Putamen (tissue), 1 donor: ENCODE results near the gene CDK14.
"Not testable (repeated sequence)": the region's sequence is repeated elsewhere in the genome, so short reads cannot be mapped to it uniquely, and the experiment has no call there.

Experiments
- DNase-seq: peaks from one replicate; pipeline ENCODE4 v3.0.0-alpha.2; 2016; ENCODE audit warnings: low spot score

The CDK14 gene

DNA sequence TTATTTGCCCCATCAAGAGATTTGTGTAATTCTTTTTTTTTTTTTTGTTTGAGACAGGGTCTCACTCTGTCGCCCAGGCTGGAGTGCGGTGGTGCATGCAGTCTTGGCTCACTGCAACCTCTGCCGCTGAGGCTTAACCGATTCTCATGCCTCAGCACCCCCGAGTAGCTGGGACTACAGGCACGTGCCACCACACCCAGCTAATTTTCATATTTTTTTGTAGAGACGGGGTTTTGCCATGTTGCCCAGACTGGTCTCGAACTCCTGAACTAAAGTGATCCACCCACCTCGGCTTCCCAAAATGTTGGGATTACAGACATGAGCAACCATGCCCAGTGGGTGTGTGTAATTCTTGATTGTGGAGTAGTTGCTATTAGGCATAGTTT is 161.4 kb downstream of the CDK14 start:
- not testable (repeated sequence) for DNase-seq

DNA sequence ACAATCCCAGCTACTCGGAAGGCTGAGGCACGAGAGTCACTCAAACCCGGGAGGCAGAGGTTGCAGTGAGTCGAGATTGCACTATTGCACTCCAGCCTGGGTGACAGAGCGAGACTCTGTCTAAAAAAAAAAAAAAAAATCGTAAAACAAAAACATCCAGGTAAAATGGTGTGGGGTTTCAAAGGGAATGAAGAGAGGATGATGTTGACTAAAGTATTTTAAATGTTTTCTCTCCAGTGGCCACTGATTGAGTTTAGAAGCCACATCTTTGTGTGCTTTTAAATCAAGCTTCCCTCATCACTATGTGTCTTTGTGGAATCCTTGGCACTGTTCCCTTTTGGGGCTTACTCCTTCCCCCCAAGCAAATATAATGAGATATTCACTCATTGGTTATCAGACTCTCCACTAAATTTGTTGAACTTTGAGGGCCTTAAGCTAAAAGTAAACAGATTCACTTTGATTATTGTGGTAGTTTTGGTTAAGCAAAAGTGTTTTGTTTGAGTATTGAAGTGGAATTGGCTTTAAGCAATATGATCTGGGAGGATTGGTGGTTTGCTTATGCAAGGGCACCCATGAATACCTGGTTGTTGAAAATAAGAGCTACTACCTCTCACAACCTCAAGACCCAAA is 162.9 kb downstream of the CDK14 start:
- no peak for DNase-seq

DNA sequence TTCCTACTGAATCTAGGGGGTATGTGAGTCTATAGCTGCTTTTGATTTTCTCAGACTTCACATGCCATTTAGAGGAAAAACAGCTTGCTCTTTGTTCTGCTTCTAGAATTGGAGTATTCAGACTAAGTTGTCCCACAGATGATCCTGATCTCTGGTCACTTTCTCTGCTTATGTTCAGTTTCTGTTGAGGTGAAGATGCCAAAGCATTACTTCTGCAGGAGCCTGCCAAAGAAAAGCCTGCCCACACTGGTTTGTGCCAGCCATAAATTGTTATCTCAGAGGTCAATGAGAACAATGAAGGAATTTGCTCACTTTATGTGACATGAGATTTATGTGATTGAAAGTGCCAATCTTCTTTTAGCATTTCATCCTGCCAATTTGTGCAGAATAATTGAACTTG is 163.6 kb downstream of the CDK14 start:
- no peak for DNase-seq

- DNase-seq, result no peak
Observed at GRCh38 chr7:90760892-90761291, 164.8 kb downstream of the CDK14 start.

DNA sequence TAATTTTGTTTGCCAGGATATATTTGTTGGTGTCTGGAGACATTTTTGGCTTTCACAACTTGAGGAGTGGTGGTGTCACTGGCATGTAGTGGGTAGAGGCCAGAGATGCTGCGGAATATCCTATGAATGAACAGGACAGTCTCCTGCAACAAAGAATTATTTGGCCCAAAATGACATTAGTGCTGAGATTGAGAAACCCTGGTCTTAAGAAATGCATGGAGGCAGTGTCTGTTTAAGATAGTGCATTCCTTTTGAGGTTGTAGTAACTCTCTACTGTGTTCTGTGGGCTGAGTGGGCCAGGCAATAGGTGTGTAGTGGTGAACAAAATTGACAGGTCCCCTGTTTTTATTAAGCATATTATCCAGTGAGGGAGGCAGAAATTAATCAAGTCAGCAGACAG is 165.5 kb downstream of the CDK14 start:
- no peak for DNase-seq

GRCh38 chr7:90763108-90763507 is 167.0 kb downstream of the CDK14 start:
- DNase-seq, result no peak

- DNase-seq, result no peak
Observed at GRCh38 chr7:90764848-90765570, 168.9 kb downstream of the CDK14 start.

DNA sequence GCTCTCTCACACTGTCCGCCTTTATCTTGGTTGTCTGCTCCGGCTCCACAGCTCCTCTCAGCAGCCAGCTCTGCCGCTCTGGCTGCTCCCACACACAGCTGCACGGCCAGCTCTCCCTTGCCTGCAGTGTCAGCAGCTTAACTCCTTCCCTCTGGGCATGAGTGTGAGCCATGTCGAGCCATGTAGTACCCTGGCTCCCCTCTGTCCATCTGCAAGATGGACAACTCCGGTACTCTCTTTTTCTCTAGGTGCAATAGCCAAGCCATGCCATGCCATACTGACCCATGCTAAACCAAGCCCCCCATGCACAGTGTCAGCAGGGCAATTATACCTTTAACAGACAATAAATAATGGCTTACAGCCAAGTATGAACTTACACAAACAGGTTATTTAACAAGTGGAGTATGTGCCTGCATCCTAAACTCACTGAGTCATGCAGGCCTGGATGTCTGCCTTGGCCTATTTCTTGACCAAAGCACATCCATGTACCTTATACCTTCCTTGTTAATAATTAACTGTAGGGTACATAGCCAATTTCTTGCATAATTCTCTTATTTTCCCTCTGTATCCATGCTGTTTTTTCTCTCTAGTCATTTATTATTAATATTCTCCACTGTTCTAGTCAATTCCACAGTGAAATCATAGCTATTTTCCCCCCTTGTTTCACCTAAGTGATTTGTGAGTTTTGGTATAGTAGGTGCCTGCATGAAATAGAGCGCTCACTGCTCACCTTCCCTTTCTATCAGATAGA is 170.9 kb downstream of the CDK14 start:
- no peak for DNase-seq

DNA sequence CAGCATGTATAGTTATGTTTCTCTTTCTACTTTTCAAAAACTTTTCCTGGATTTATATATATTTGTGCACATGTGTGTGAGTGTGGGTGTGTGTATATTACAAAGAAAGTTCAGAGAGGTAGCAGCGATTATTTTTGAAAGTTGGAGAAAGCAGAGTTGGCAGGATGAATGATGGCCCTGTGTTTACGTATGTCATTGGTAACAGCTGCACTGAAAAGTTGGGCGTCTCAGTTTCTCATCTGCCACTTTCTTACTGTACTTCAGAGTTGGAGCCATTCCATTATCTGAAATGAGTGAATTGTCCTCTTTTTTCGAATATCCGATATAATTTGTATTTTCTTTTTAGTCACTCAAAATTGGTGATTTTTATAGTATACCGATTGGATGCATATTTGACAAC is 172.2 kb downstream of the CDK14 start:
- DNase-seq, result no peak

- DNase-seq, result no peak
Observed at GRCh38 chr7:90769036-90769435, 172.9 kb downstream of the CDK14 start.

DNA sequence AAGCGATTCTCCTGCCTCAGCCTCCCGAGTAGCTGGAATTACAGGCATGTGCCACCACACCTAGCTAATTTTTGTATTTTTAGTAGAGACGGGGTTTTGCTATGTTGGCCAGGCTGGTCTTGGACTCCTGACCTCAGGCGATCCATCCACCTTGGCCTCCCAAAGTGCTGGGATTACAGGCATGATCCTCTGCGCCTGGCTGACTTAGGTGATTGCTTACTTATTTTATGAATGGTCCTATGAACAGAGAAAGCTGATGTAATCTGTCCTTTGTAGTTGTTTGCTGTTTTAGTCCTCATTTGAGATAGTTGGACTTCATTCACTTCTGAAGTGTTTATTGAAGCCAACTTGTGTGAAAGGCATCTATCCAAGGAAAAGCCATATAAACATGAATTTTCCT is 173.4 kb downstream of the CDK14 start:
- DNase-seq, result not testable (repeated sequence)

GRCh38 chr7:90771281-90771680 is 175.2 kb downstream of the CDK14 start:
- DNase-seq, result no peak

DNA sequence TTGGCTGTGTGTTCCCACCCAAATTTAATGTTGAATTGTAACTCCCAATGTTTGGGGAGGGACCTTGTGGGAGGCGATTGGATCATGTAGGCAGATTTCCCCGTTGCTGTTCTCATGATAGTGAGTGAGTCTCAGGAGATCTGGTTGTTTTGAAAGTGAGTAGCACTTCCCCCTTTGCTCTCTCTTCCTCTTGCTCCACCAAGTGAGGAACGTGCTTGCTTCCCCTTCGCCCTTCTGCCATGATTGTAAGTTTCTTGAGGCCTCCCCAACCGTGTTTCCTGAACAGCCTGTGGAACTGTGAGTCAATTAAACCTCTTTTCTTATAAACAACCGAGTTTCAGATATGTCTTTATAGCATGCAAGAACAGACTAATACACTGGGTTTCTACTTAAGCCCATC is 176.3 kb downstream of the CDK14 start:
- no peak for DNase-seq

DNA sequence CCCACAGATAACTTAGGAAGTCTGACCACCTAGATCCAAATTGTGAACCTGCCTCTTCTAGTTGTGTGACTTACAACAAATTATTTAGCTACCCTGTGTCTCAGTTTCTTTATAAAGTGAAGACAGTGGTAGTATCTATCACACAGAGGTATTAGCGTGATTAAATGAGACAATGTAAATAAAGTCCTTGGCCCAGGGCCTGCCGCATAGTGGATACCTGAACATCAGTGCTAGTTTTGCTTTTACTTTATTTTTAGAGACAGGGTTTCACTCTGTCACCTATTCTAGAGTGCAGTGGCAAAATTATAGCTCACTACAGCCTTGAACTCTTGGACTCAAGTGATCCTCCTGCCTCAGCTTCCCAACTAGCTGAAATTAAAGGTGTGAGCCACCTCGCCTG is 177.1 kb downstream of the CDK14 start:
- DNase-seq, result no peak

DNA sequence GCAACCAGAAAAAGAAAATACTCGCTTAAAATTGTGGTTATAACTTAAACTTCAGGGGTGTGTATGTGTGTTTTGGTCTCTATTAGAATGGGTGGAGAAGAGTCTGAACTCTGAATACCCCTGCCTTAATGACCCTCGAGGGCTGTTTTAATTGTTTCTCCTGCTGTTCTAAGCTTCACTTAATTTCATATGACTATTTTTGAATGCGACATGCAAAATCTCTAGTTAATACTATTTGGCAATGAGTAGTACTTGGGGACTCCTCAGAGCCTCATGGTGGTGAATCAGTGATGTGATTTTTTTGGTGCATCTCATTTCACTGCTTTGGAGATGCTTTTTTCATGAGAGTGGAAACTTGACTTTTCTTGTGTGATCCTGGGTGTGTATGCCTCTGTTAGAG is 178.6 kb downstream of the CDK14 start:
- no peak for DNase-seq

- DNase-seq, result no peak
Observed at GRCh38 chr7:90775383-90775965, 179.4 kb downstream of the CDK14 start.

DNA sequence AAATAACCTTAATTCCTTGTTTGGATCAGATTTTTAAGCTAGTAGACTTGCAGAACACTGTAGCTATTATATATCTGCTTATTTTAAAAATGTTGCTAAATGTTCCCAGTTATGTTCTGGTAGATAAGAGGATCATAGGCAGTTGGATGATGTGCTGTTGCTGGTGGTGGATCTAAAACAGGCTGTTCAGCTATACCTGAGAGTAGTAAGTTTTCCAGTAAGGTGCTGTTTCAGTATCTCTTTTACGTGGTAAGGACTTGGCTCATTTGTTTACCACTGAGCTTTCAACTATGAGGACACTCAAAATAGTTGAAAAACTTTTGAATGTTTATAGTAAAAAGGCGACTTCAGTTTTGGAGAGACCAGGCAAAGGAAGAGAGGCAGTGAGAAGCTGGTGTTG is 180.9 kb downstream of the CDK14 start:
- no peak for DNase-seq

DNA sequence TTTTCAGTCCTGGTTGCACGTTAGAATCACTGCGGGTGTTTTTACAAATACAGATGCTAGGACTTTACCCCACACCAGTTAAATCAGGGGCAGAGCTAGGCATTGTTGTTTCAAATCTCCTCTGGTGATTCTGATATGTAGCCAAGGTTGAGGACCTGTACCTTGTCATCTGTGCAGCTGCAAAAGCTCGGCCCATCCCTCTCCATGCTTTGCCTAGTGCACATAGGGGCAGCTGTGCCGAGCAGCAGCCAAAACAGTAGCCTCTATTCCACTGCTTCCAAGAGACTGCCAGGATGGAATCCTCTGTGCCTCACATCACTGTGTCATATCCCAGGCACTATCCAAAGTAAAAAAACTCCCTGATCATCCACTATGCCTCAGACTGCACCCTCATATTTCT is 181.3 kb downstream of the CDK14 start:
- no peak for DNase-seq

DNA sequence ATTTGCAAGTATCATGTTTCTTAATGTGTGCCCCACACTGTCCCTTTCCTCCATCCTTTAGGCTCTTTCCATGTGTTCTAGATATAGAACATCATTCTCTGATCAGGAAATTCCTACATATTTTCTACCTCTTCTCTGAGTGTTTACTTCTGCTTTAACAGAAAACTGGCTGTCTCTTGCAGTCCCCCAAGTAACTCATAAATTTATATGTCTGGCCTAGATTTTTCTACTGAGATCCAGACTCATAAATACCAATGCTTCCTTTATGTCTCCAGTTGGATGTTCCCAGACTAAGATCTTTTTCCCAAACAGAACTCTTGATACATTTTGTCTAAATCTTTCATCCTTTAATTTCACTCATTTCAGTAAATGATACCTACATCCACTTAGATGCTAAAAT is 181.8 kb downstream of the CDK14 start:
- DNase-seq, result no peak

DNA sequence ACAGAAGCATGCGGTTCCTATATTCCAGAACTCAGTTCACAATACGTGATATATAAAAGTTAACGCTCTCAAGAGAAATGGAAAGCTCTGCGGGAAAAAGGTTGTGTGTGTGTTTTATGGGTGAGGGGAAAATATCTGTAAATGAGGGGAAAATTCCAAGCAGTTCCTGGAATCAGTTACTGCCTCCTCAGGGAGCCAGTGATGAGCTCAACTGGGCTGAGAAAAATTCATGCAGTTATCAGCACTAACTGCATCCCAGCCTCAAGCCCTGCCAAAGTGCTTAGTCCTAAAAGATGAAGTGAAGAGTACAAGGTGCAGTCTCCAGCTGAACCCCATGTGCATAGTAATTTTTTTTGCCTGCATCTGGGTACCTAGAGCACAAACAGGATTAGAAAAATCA is 191.9 kb downstream of the CDK14 start:
- DNase-seq, result no peak

GRCh38 chr7:90789736-90790306 is 193.7 kb downstream of the CDK14 start:
- no peak for DNase-seq

GRCh38 chr7:90791596-90791995 is 195.5 kb downstream of the CDK14 start:
- DNase-seq, result no peak

DNA sequence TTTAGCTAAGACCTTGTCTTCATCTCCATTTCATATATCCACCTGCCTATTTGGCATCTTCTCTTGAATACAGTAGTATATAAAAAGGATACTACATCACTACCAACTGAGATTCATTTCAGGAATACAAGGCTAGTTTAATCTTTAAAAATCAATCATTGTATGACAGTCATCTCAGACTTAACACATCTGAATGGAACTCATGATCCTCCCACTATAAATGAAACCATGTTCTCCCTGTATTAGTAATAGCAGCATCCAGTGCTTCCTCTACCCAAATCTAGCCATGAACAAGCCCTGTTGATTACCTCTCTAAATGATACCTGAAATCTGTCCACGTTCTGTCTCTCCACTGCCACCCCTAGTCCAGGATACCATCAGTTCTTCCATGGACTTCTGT is 196.2 kb downstream of the CDK14 start:
- DNase-seq, result no peak
